H9 (cell line): ENCODE results near the gene CCIN. TPM values are rescaled to one million over a fixed set of nuclear protein-coding genes. Genes with fewer than 3 reads are reported as not detected.

Experiments
- DNase-seq: peaks from one replicate; pipeline ENCODE4 v3.0.0-alpha.2; 2017
- H2AFZ ChIP-seq: one replicate; pipeline ENCODE4 v1.6.1; 2013; ENCODE audit warnings: mild to moderate bottlenecking, low read length, control low read depth, moderate library complexity
- H2AK5ac ChIP-seq: 2 replicates; pipeline ENCODE4 v1.6.1; 2013; ENCODE audit warnings: low read length, control low read depth, mixed read lengths; ENCODE audit not compliant: insufficient read length
- H2BK120ac ChIP-seq: one replicate; pipeline ENCODE4 v1.6.1; 2013; ENCODE audit warnings: low read depth, mild to moderate bottlenecking, low read length, control low read depth, inconsistent platforms; ENCODE audit not compliant: poor library complexity, severe bottlenecking
- H2BK12ac ChIP-seq: 2 replicates; pipeline ENCODE4 v1.6.1; 2013; ENCODE audit warnings: low read length, control low read depth, mixed read lengths, low read depth; ENCODE audit not compliant: insufficient read length
- H2BK15ac ChIP-seq: 2 replicates; pipeline ENCODE4 v1.6.1; 2013; ENCODE audit warnings: low read depth, low read length, control low read depth
- H2BK20ac ChIP-seq: one replicate; pipeline ENCODE4 v1.6.1; 2013; ENCODE audit warnings: low read depth, mild to moderate bottlenecking, low read length, control low read depth, inconsistent platforms; ENCODE audit not compliant: poor library complexity, severe bottlenecking
- H2BK5ac ChIP-seq: 2 replicates; pipeline ENCODE4 v1.6.1; 2013; ENCODE audit warnings: low read length, control low read depth, mixed read lengths; ENCODE audit not compliant: insufficient read length
- H3K14ac ChIP-seq: 2 replicates; pipeline ENCODE4 v1.6.1; 2013; ENCODE audit warnings: low read length, control low read depth; ENCODE audit not compliant: insufficient read depth
- H3K18ac ChIP-seq: 2 replicates; pipeline ENCODE4 v1.6.1; 2013; ENCODE audit warnings: low read depth, mild to moderate bottlenecking, mixed read lengths, low read length, control low read depth; ENCODE audit not compliant: insufficient read length
- H3K23ac ChIP-seq: 2 replicates; pipeline ENCODE4 v1.6.1; 2013; ENCODE audit warnings: low read length, control low read depth, mixed read lengths, low read depth; ENCODE audit not compliant: insufficient read length
- H3K23me2 ChIP-seq: 2 replicates; pipeline ENCODE4 v1.6.1; 2013; ENCODE audit warnings: low read depth, mild to moderate bottlenecking, mixed read lengths, low read length, control low read depth; ENCODE audit not compliant: insufficient read length, poor library complexity, severe bottlenecking
- H3K27ac ChIP-seq: 2 replicates; pipeline ENCODE4 v1.5.1; 2013; ENCODE audit warnings: low read length, control low read depth, mixed read lengths, low read depth; ENCODE audit not compliant: insufficient read length
- H3K27me3 ChIP-seq: 2 replicates; pipeline ENCODE4 v1.6.1; 2013; ENCODE audit warnings: low read length, control low read depth, inconsistent platforms; ENCODE audit not compliant: insufficient read depth
- H3K4ac ChIP-seq: 2 replicates; pipeline ENCODE4 v1.6.1; 2013; ENCODE audit warnings: low read depth, mild to moderate bottlenecking, control low read depth, inconsistent platforms, low read length, moderate library complexity
- H3K4me1 ChIP-seq: 2 replicates; pipeline ENCODE4 v1.6.1; 2013; ENCODE audit warnings: low read length, control low read depth, inconsistent platforms; ENCODE audit not compliant: insufficient read depth
- H3K4me2 ChIP-seq: 2 replicates; pipeline ENCODE4 v1.6.1; 2013; ENCODE audit warnings: low read length, control low read depth, mixed read lengths; ENCODE audit not compliant: insufficient read length, insufficient read depth
- H3K56ac ChIP-seq: 2 replicates; pipeline ENCODE4 v1.6.1; 2013; ENCODE audit warnings: low read depth, mild to moderate bottlenecking, mixed read lengths, low read length, control low read depth; ENCODE audit not compliant: insufficient read length
- H3K79me1 ChIP-seq: 2 replicates; pipeline ENCODE4 v1.6.1; 2013; ENCODE audit warnings: low read depth, mild to moderate bottlenecking, moderate library complexity, low read length, control low read depth, inconsistent platforms; ENCODE audit not compliant: insufficient read depth, poor library complexity, severe bottlenecking
- H3K79me2 ChIP-seq: 2 replicates; pipeline ENCODE4 v1.6.1; 2013; ENCODE audit warnings: low read length, control low read depth, inconsistent platforms; ENCODE audit not compliant: insufficient read depth
- H3K9ac ChIP-seq: 2 replicates; pipeline ENCODE4 v1.6.1; 2013; ENCODE audit warnings: low read length, control low read depth, mixed read lengths; ENCODE audit not compliant: insufficient read length; ENCODE audit errors: extremely low read depth
- H3K9me3 ChIP-seq: one replicate; pipeline ENCODE4 v1.6.1; 2013; ENCODE audit warnings: low read depth, low read length, inconsistent platforms; ENCODE audit not compliant: control insufficient read depth
- H3T11ph ChIP-seq: one replicate; pipeline ENCODE4 v1.6.1; 2013; ENCODE audit warnings: mild to moderate bottlenecking, low read length, control low read depth, inconsistent platforms
- H4K20me1 ChIP-seq: one replicate; pipeline ENCODE4 v1.6.1; 2013; ENCODE audit not compliant: control insufficient read depth, insufficient read length, insufficient read depth
- H4K5ac ChIP-seq: 2 replicates; pipeline ENCODE4 v1.6.1; 2013; ENCODE audit warnings: low read depth, mild to moderate bottlenecking, mixed read lengths, low read length, control low read depth; ENCODE audit not compliant: insufficient read length
- H4K8ac ChIP-seq: replicated peaks from 2 replicates; pipeline ENCODE4 v1.6.1; 2013; ENCODE audit warnings: low read length, control low read depth, mixed read lengths, low read depth; ENCODE audit not compliant: insufficient read length
- H4K91ac ChIP-seq: 2 replicates; pipeline ENCODE4 v1.6.1; 2013; ENCODE audit warnings: low read depth, mild to moderate bottlenecking, moderate library complexity, mixed read lengths, low read length, control low read depth; ENCODE audit not compliant: insufficient read length
- H3K27ac Mint-ChIP-seq, 3 experiments: 2 replicates in 2 of 3; 3 replicates in 1 of 3; pipeline ENCODE4 v1.8.0; 2020 to 2021; ENCODE audit warnings: mixed read lengths in 3 of 3, mild to moderate bottlenecking in 1 of 3, moderate library complexity in 1 of 3
- H3K27me3 Mint-ChIP-seq: 2 replicates; pipeline ENCODE4 v1.8.0; 2021; ENCODE audit warnings: low read depth, mild to moderate bottlenecking, moderate library complexity, mixed read lengths
- H3K36me3 Mint-ChIP-seq, 3 experiments: 2 replicates in 2 of 3; 3 replicates in 1 of 3; pipeline ENCODE4 v1.8.0; 2020 to 2021; ENCODE audit warnings: low read depth in 3 of 3, mixed read lengths in 3 of 3; ENCODE audit not compliant: insufficient read depth in 1 of 3
- H3K4me1 Mint-ChIP-seq, 2 experiments: 2 replicates each; pipeline ENCODE4 v1.8.0; 2020; ENCODE audit warnings: mixed read lengths in 2 of 2
- H3K4me3 Mint-ChIP-seq, 2 experiments: 2 replicates in 1 of 2; 3 replicates in 1 of 2; pipeline ENCODE4 v1.8.0; 2020 to 2021; ENCODE audit warnings: mild to moderate bottlenecking in 2 of 2, mixed read lengths in 2 of 2, moderate library complexity in 1 of 2
- H3K9me3 Mint-ChIP-seq, 2 experiments: 2 replicates in 1 of 2; 3 replicates in 1 of 2; pipeline ENCODE4 v1.8.0; 2020; ENCODE audit warnings: mild to moderate bottlenecking in 2 of 2, mixed read lengths in 2 of 2, moderate library complexity in 1 of 2
- WGBS: extraction: QIAGEN DNeasy Blood & Tissue Kit; methylation state at CpG from one replicate; pipeline ENCODE4 v1.1.7; 2013; ENCODE audit warnings: missing lambda C conversion rate, low lambda C conversion rate, mixed read lengths; ENCODE audit not compliant: insufficient read length; ENCODE audit errors: extremely low coverage; 5-methylcytosine and 5-hydroxymethylcytosine counted together
- total RNA-seq: library from RNA; stranded (reverse); gene quantifications from 2 replicates; pipeline ENCODE4 v1.2.1, GENCODE V29; 2021
- TF ChIP-seq, protein P1 (sequence below): fragments of 200-600 bp; sonication (generic); conservative IDR thresholded peaks from 3 replicates; pipeline ENCODE4 v1.8.0; 2021; ENCODE audit warnings: antibody characterized with exemption, mild to moderate bottlenecking

CCIN gene
- total RNA-seq, 1 experiment from 2014 or later, result not detected

DNA sequence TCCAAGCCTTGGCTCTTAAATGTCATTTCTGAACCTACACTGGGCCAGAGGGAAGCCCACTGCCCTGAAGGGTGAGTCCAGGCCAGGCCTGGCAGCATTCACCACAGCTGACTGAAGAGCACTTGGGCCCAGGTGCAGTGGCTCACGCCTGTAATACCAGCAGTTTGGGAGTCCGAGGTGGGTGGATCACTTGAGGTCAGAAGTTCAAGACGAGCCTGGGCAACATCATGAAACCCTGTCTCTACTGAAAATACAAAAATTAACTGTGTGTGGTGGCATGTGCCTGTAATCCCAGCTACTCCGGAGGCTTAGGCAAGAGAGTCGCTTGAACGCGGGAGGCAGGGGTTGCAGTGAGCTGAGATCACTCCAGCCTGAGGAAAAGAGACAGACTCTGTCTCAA, 5.1 kb downstream of the CCIN start:
- Histone ChIP-seq H3K23ac (no peak overlapping the region), H3T11ph (no peak overlapping the region), H2BK20ac (no peak overlapping the region), H4K20me1 (no peaks in the 10 kb centered on the region), H3K4ac (no peak overlapping the region), H2AFZ (no peak overlapping the region), H3K14ac (no peak overlapping the region), H4K8ac (no peak overlapping the region), H2BK12ac (no peak overlapping the region), H3K4me1 (no peaks in the 10 kb centered on the region), H4K5ac (no peak overlapping the region), H3K79me1 (no peaks in the 10 kb centered on the region), H2BK15ac (no peak overlapping the region), H3K27ac (no peak overlapping the region), H2AK5ac (no peak overlapping the region), H3K18ac (no peak overlapping the region), H3K27me3 (no peaks in the 10 kb centered on the region), H3K79me2 (no peaks in the 10 kb centered on the region), H2BK120ac (no peak overlapping the region), H3K9me3 (no peaks in the 10 kb centered on the region), H2BK5ac (no peak overlapping the region), H3K4me2 (no peak overlapping the region), H4K91ac (no peak overlapping the region), H3K9ac (no peak overlapping the region), H3K23me2 (no peaks in the 10 kb centered on the region), H3K56ac (no peak overlapping the region)
- no CpG with 5 or more reads among the region's 7 CpGs for WGBS
- Mint-ChIP-seq H3K4me3 (no peak overlapping the region), H3K27ac (no peak overlapping the region), H3K36me3 (no peaks in the 10 kb centered on the region; a peak in 1 of 7 replicates), H3K9me3 (peaks cover 3 to 4% of the 10 kb centered on the region in 2 experiments; a peak in 3 of 5 replicates), H3K27me3 (peaks cover 15% of the 10 kb centered on the region), H3K4me1 (peaks cover 4 to 5% of the 10 kb centered on the region in 2 experiments; a peak in 3 of 4 replicates)
- no peak for DNase-seq
- TF ChIP-seq, protein P1, sequence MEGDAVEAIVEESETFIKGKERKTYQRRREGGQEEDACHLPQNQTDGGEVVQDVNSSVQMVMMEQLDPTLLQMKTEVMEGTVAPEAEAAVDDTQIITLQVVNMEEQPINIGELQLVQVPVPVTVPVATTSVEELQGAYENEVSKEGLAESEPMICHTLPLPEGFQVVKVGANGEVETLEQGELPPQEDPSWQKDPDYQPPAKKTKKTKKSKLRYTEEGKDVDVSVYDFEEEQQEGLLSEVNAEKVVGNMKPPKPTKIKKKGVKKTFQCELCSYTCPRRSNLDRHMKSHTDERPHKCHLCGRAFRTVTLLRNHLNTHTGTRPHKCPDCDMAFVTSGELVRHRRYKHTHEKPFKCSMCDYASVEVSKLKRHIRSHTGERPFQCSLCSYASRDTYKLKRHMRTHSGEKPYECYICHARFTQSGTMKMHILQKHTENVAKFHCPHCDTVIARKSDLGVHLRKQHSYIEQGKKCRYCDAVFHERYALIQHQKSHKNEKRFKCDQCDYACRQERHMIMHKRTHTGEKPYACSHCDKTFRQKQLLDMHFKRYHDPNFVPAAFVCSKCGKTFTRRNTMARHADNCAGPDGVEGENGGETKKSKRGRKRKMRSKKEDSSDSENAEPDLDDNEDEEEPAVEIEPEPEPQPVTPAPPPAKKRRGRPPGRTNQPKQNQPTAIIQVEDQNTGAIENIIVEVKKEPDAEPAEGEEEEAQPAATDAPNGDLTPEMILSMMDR, result no peak
